ENCODE results near the gene MUTYH.

GRCh38 chr1:45348020-45348419 is 7.8 kb upstream of the MUTYH start:
- TF ChIP-seq CTCF (IDR thresholded peaks at IDR 0.05): no peak
- TF ChIP-seq POLR2AphosphoS5 (IDR thresholded peaks at IDR 0.05): no peak
- no peak for TF ChIP-seq POLR2A (IDR thresholded peaks at IDR 0.05)
